Activated CD8-positive, alpha-beta memory T cell treated with anti-CD3 and anti-CD28 coated beads, Interleukin-2, amount 50 U/mL, for 4 hours (primary cell): Measurements from ENCODE around the gene CAPN12.

Experiments used
- DNase-seq: peaks from one replicate; pipeline ENCODE4 v3.0.0-alpha.2; 2020

The CAPN12 gene

GRCh38 chr19:38692458-38693379 lies 51.6 kb downstream of the CAPN12 start:
- DNase-seq, result no peak

- DNase-seq, result no peak
Observed at GRCh38 chr19:38691938-38692457, 52.3 kb downstream of the CAPN12 start.

- no peak for DNase-seq
Observed at GRCh38 chr19:38690832-38691231, 53.4 kb downstream of the CAPN12 start.

GRCh38 chr19:38690146-38690545 lies 54.1 kb downstream of the CAPN12 start:
- DNase-seq, result no peak

GRCh38 chr19:38687837-38688378 lies 56.4 kb downstream of the CAPN12 start:
- DNase-seq, result no peak

GRCh38 chr19:38686530-38686888 lies 57.8 kb downstream of the CAPN12 start:
- no peak for DNase-seq

- no peak for DNase-seq
Observed at GRCh38 chr19:38685666-38686529, 58.4 kb downstream of the CAPN12 start.

GRCh38 chr19:38684862-38685665 lies 59.2 kb downstream of the CAPN12 start:
- DNase-seq, result no peak

- no peak for DNase-seq
Observed at GRCh38 chr19:38684078-38684861, 60.0 kb downstream of the CAPN12 start.

- peak; percentile 60 for DNase-seq
Observed at GRCh38 chr19:38683393-38684077, 60.7 kb downstream of the CAPN12 start.

- DNase-seq, result no peak
Observed at GRCh38 chr19:38682872-38683392, 61.3 kb downstream of the CAPN12 start.

GRCh38 chr19:38682195-38682867 lies 61.9 kb downstream of the CAPN12 start:
- DNase-seq, result no peak
